ENCODE data around the gene CPNE4. TPM values are rescaled to one million over a fixed set of nuclear protein-coding genes. Genes with fewer than 3 reads are reported as not detected.

Gene CPNE4
- total and polyA plus RNA-seq, 7 donors: 0.03 to 0.04 TPM; not detected in 5

DNA sequence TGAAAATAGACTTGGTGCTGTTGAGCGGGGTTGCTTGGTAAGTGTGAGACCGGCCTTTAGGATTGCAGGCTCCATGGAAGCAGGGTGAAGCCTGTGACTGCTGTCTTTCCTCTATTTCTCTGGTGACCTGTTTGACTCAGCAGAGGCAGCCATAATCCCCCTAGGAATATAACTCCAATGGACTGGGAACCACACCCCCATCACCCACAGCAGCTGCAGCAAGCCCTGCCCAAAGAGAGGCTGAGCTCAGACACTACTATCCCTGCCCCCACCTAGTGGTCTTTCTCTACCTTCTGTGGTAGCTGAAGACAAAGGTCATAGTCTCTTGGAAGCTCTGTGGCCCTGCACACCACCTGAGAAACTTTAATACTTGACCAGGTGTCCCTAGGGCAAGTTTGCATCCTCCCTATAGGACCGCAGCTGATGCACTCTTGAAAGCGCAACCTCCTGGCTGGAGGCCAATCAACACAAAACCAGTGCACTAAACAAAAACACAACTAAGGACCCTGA is 398.5 kb downstream of the CPNE4 start:
- TF ChIP-seq, protein P1, sequence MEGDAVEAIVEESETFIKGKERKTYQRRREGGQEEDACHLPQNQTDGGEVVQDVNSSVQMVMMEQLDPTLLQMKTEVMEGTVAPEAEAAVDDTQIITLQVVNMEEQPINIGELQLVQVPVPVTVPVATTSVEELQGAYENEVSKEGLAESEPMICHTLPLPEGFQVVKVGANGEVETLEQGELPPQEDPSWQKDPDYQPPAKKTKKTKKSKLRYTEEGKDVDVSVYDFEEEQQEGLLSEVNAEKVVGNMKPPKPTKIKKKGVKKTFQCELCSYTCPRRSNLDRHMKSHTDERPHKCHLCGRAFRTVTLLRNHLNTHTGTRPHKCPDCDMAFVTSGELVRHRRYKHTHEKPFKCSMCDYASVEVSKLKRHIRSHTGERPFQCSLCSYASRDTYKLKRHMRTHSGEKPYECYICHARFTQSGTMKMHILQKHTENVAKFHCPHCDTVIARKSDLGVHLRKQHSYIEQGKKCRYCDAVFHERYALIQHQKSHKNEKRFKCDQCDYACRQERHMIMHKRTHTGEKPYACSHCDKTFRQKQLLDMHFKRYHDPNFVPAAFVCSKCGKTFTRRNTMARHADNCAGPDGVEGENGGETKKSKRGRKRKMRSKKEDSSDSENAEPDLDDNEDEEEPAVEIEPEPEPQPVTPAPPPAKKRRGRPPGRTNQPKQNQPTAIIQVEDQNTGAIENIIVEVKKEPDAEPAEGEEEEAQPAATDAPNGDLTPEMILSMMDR (IDR thresholded peaks at IDR 0.05): no peak
- no peaks in the 10 kb centered on the region for H3K4me1 ChIP-seq

DNA sequence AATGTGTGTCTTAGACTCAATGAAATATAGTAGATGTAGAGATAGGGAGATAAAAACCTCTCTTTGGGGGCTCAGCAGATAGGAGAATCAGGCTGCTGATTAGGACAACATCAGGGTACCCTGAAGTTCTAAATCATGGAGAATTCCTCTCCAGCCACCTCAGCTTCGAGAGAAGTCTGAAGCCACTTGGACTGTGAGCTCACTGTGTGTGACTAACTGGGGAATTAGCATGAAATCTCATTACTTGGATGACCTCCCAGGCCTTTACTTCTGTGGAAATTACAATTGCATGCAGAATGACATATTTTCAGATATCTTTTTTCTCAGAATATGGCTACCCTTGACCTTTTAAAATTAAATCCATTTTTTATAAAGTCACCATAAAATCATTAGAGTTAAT is 404.0 kb downstream of the CPNE4 start:
- ATAC-seq (no peak), DNase-seq (no peak)
- 11 to 29% (median 28%) methylated on average over 1 of the region's 1 CpG for WGBS, 3 donors
- H3K36me3 ChIP-seq (ENCODE audit: insufficient read depth in 1 of 2, low read depth in 1 of 2): no peaks in the 10 kb centered on the region
- TF ChIP-seq, protein P1 (IDR thresholded peaks at IDR 0.05): no peak
- H3K27ac ChIP-seq: no peak overlapping the region
- no peaks in the 10 kb centered on the region for H3K27me3 ChIP-seq (ENCODE audit: insufficient read depth in 3 of 3, low read length in 2 of 3)
- no peaks in the 10 kb centered on the region for H3K9me3 ChIP-seq
- H3K4me1 ChIP-seq: no peaks in the 10 kb centered on the region
- intact Hi-C loops (cut with DNase I): no loop called here
- no peak overlapping the region for H3K4me3 ChIP-seq

More for the DNA sequence above, 398.5 kb downstream of the CPNE4 start:
- Histone ChIP-seq H3K27me3 (ENCODE audit: insufficient read depth in 3 of 3, low read length in 2 of 3) (no peaks in the 10 kb centered on the region), H3K9me3 (no peaks in the 10 kb centered on the region), H3K36me3 (ENCODE audit: insufficient read depth in 1 of 2, low read depth in 1 of 2) (no peaks in the 10 kb centered on the region), H3K27ac (no peak overlapping the region), H3K4me3 (no peak overlapping the region)
- WGBS, 3 donors: 84 to 96% (median 91%) methylated on average over 4 of the region's 4 CpGs
- DNase-seq (no peak), ATAC-seq (no peak)
- intact Hi-C loops (cut with DNase I): no loop called here

DNA sequence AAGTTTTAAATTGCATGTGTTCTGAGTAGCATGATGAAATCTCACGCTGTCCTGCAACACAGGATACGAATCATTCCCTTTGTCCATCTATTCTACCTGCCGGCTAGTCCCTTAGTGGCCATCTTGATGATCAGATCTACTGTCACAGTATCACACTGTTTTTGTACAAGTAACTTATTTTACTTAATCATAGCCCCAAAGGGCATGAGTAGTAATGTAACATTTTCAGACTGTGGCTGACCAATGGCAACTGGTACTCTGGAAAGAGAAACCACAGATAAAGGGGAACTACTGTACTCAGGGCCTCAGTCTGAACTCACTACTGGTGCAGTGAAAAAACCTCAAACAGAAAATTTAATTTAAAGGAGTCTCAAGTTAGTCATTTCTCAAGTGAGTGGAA is 404.7 kb downstream of the CPNE4 start:
- no peak for DNase-seq
- H3K4me1 ChIP-seq: no peaks in the 10 kb centered on the region
- no peaks in the 10 kb centered on the region for H3K36me3 ChIP-seq (ENCODE audit: insufficient read depth in 1 of 2, low read depth in 1 of 2)
- no peaks in the 10 kb centered on the region for H3K9me3 ChIP-seq
- no peaks in the 10 kb centered on the region for H3K27me3 ChIP-seq (ENCODE audit: insufficient read depth in 3 of 3, low read length in 2 of 3)
- H3K27ac ChIP-seq: no peak overlapping the region
- TF ChIP-seq, protein P1 (IDR thresholded peaks at IDR 0.05): no peak
- 83 to 89% (median 88%) methylated on average over 3 of the region's 3 CpGs for WGBS, 3 donors
- no peak for ATAC-seq
- no peak overlapping the region for H3K4me3 ChIP-seq
- intact Hi-C loops (cut with DNase I): no loop called here

DNA sequence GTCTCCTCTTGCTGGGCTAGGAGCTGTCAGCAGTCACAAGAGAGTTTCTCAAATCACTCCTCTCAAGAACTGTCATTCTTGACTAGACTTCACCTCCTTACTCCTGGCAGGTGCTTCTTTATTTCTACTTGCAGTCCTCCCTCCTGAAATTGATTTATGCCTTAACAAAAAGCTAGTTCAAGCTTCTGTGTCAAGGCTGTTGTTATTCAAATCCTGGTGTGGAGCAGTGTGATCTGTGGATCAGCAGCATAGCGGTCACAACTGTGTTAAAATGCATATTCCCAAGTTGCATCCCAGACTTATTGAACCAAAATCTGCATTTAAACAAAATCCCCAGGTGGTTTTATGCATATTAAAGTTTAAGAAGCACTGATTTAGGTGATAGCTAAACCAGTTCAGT is 411.4 kb downstream of the CPNE4 start:
- WGBS, 3 donors: 87 to 91% (median 90%) methylated on average over 1 of the region's 1 CpG
- ATAC-seq: no peak
- no peaks in the 10 kb centered on the region for H3K9me3 ChIP-seq
- intact Hi-C loops (cut with DNase I): no loop called here
- no peaks in the 10 kb centered on the region for H3K36me3 ChIP-seq (ENCODE audit: insufficient read depth in 1 of 2, low read depth in 1 of 2)
- no peak for DNase-seq
- no peak overlapping the region for H3K27ac ChIP-seq
- TF ChIP-seq, protein P1 (IDR thresholded peaks at IDR 0.05): no peak
- H3K27me3 ChIP-seq (ENCODE audit: insufficient read depth in 3 of 3, low read length in 2 of 3): peaks cover 0 to 4% (median 0%) of the 10 kb centered on the region in 3 donors
- no peak overlapping the region for H3K4me3 ChIP-seq
- H3K4me1 ChIP-seq: no peaks in the 10 kb centered on the region

DNA sequence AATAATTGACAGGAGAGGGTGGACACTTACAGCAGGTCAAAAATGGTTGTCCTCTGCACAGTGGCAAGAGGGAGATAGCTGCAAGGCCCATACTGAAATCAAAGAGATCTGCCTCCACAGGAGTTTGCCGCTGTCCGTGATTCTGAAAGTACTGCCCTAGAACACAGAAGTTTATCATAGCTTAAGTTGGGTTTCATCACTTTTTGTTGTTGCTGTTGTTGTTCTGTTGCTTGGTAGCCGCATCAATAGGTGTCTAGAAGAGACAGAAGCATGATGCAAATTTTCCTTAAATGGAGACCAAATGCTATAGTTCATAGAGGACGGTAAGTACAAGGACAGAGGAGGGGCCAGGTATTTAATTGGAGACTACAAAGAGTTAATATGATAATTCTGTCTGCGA is 412.1 kb downstream of the CPNE4 start:
- H3K4me1 ChIP-seq: no peaks in the 10 kb centered on the region
- H3K27ac ChIP-seq: no peak overlapping the region
- intact Hi-C loops (cut with DNase I): no loop called here
- H3K4me3 ChIP-seq: no peak overlapping the region
- H3K36me3 ChIP-seq (ENCODE audit: insufficient read depth in 1 of 2, low read depth in 1 of 2): no peaks in the 10 kb centered on the region
- DNase-seq (no peak), ATAC-seq (no peak)
- WGBS, 3 donors: 90 to 92% (median 91%) methylated on average over 5 of the region's 5 CpGs
- peaks cover 0 to 4% (median 0%) of the 10 kb centered on the region in 3 donors for H3K27me3 ChIP-seq (ENCODE audit: insufficient read depth in 3 of 3, low read length in 2 of 3)
- TF ChIP-seq, protein P1 (IDR thresholded peaks at IDR 0.05): no peak
- H3K9me3 ChIP-seq: no peaks in the 10 kb centered on the region
